Activated T-helper 1 cell treated with anti-CD3 and anti-CD28 coated beads, Interleukin-12 subunit alpha, Interleukin-12 subunit beta, Interleukin-2, Interleukin-4 antibody, amounts not matched to agents 30 ng/mL and 10 ng/mL and 1 ng/mL, durations not matched to agents 14 hours and 24 hours and 36 hours (primary cell): ENCODE data around the gene CMTM6. TPM values are rescaled to one million over a fixed set of nuclear protein-coding genes. Genes with fewer than 3 reads are reported as not detected.

Experiments used
- DNase-seq: peaks from one replicate; pipeline ENCODE4 v3.0.0; 2021; ENCODE audit warnings: low spot score
- H3K27ac Mint-ChIP-seq: one replicate; pipeline ENCODE4 v1.8.0; 2021; ENCODE audit warnings: mild to moderate bottlenecking, mixed read lengths
- H3K27me3 Mint-ChIP-seq: one replicate; pipeline ENCODE4 v1.8.0; 2022; ENCODE audit warnings: mild to moderate bottlenecking, moderate library complexity, mixed read lengths; ENCODE audit not compliant: insufficient read depth
- H3K36me3 Mint-ChIP-seq: one replicate; pipeline ENCODE4 v1.8.0; 2021; ENCODE audit warnings: low read depth, mixed read lengths
- H3K4me1 Mint-ChIP-seq: one replicate; pipeline ENCODE4 v1.8.0; 2021; ENCODE audit warnings: low read depth, mixed read lengths
- H3K4me3 Mint-ChIP-seq: one replicate; pipeline ENCODE4 v1.8.0; 2021; ENCODE audit warnings: mild to moderate bottlenecking, moderate library complexity, mixed read lengths
- H3K9me3 Mint-ChIP-seq: one replicate; pipeline ENCODE4 v1.8.0; 2021; ENCODE audit warnings: mixed read lengths
- intact Hi-C: fragments of 100-400 bp; cut with micrococcal nuclease; formaldehyde crosslinking; loops from one replicate; pipeline ENCODE4 v1.15.1; 2024
- total RNA-seq: library from RNA; stranded (reverse); gene quantifications from 2 replicates; pipeline ENCODE4 v1.2.3, GENCODE V29; 2022

CMTM6 gene
- total RNA-seq, 1 donor from 2014 or later: 94.2 TPM

DNA sequence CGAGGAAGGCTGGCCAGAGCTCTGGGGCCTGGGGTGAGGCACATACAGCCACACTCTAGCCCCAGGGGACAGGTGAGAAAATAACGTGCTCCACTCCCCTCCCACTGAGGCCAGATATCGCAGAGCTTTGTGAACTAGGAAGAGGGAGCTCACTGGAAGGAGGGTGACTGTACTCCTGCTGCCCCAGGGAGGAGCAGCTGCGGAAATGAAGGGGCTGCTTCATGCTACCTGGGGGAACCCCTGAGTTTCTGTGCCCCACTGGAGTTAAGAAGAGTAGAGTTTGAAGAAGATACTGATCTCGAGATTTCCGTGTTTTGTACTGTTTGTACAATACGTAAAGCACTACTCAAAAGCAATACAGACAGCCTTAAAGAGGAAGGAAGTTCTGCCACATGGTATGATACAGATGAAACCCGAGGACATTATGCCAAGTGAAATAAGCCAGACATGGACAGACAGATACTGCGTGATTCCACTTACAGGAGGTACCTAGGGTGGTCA, 44.6 kb downstream of the CMTM6 start:
- intact Hi-C loops: loop anchor here (2.0 kb wide), 1 partner anchor 155 kb away; no protein-coding TSS in a partner anchor
- no peaks in the 10 kb centered on the region for H3K27me3 Mint-ChIP-seq
- H3K36me3 Mint-ChIP-seq: peaks cover 21% of the 10 kb centered on the region
- peak overlapping the region; percentile 95 for H3K27ac Mint-ChIP-seq
- no peaks in the 10 kb centered on the region for H3K9me3 Mint-ChIP-seq
- DNase-seq: peak; percentile 43
- H3K4me3 Mint-ChIP-seq: peak overlapping the region; percentile 68
- peaks cover 32% of the 10 kb centered on the region for H3K4me1 Mint-ChIP-seq

DNA sequence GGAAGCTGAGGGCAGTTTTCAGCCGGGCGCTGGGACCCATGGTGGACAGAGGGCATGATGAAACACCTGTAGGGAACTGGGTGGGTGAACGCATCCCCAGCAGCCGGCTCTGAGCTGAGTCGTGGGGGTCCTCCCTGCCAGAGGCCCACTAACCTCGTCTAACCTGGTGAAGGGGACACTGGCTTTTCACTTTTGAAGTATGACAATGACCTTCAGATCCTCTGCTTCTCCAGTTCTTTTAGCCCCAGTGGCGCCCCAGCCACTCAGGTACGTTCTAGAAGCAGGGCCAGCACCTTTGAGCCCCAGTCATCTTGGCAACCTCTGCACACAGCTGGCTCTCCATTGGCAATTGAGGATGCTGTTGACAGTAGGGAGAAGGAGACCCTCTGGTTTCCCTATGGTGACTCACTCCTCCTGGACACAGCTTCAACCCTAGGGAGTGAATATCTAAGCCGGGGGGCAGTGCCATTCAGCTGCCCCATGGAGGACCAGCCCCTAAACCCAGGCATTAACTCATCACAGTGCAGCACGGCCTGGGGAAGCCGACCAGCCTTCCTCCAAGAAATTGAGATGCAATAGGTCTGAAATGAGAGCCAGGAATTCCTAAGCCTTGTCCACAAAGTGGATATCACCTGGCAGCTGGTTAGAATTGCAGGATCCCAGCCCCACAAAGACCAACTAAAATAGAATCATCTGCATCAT, 46.1 kb downstream of the CMTM6 start:
- H3K9me3 Mint-ChIP-seq: no peaks in the 10 kb centered on the region
- H3K27ac Mint-ChIP-seq: peak overlapping the region; percentile 63
- intact Hi-C loops: loop anchor here (1.0 kb wide), 1 partner anchor 13 kb away; no protein-coding TSS in a partner anchor
- no peak overlapping the region for H3K4me3 Mint-ChIP-seq
- no peak for DNase-seq
- H3K36me3 Mint-ChIP-seq: peaks cover 21% of the 10 kb centered on the region
- H3K4me1 Mint-ChIP-seq: peaks cover 32% of the 10 kb centered on the region
- H3K27me3 Mint-ChIP-seq: no peaks in the 10 kb centered on the region

DNA sequence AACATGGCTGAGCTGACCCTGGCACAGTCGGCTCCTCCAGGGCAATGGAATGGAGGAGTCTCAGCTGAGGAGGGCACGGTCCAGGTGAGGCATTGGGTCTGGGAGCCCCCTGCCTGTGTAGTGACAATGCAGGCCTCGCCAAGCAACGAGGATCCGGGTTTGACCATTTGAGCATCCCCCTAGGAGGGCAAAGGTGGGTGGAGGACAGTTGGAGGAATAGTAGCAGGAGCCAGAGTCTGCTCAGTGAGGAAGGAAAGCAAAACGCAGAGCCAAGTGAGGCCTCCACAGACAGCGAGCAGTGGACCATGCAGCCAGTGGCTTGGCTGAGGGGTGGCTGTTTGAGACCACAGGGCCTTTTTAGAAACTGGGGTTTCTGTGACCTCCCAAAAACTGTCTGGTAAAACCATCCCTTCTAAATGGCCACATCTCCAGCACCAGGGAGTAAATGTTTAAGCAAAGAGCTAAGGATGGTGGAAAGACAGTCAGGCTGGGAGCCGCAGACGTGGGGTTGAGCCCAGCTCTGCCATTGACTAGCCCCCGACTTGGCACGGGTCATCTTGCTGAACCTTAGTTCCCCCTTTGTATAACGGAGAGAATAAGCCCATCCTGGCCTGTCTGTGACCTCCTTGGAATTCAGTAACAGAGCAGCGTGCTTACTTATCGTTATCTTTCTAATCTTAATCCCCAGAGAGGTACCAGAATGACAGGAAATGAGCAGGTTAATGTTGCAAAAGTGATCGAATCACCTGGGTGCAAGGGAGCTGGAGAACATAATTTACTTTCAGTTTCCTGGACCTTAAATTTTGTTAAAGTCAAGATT, 46.8 kb downstream of the CMTM6 start:
- Mint-ChIP-seq H3K4me3 (no peak overlapping the region), H3K27me3 (no peaks in the 10 kb centered on the region), H3K27ac (peak overlapping the region; percentile 63), H3K4me1 (peaks cover 32% of the 10 kb centered on the region), H3K36me3 (peaks cover 21% of the 10 kb centered on the region), H3K9me3 (no peaks in the 10 kb centered on the region)
- no peak for DNase-seq
- intact Hi-C loops: loop anchor here (1.0 kb wide), 1 partner anchor 13 kb away; no protein-coding TSS in a partner anchor

DNA sequence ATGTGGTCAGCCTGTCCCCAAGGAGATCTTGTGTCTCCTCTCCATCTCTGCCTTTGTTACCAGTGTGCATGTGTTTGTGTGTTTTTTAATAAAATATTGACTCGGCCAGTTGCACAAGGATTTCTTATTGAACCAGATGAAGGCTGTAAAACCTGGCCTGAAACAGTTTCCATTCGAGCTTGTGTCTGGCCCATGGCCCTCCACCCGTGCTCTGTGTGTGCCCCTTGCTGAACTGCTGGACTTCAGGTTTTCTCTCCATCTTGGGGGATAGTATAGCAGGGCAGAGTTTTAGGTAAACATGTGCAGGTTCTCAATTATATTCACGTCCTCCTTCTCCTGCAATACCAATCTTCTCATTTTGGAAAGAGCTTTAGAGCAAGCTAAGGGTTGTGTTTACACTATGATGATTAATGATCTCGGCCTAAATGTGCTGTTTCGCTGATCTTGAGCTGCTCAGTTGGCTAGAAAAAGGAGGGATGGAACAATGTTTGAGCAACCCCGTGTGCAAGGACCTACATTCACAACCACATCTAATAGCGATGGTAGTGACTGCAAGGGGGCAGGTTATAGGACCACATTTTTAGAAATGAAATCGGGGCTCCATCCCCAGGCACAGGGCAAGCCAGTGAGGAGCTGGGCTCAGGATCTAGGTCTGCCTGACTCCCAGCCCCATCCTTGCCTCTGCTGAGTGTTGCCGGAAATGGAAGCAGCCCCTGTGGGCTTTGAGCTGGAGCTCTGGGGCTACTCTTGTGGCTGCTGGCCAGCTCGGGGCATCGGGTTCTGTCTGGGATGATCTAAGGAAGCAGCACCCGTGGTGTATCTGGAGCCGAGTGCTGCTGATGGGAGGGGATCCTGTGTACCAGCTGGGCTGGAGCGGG, 47.7 kb downstream of the CMTM6 start:
- intact Hi-C loops: no loop called here
- no peak for DNase-seq
- Mint-ChIP-seq H3K4me1 (peaks cover 32% of the 10 kb centered on the region), H3K27me3 (no peaks in the 10 kb centered on the region), H3K4me3 (no peak overlapping the region), H3K9me3 (no peaks in the 10 kb centered on the region), H3K36me3 (peaks cover 26% of the 10 kb centered on the region), H3K27ac (peak overlapping the region; percentile 32)

DNA sequence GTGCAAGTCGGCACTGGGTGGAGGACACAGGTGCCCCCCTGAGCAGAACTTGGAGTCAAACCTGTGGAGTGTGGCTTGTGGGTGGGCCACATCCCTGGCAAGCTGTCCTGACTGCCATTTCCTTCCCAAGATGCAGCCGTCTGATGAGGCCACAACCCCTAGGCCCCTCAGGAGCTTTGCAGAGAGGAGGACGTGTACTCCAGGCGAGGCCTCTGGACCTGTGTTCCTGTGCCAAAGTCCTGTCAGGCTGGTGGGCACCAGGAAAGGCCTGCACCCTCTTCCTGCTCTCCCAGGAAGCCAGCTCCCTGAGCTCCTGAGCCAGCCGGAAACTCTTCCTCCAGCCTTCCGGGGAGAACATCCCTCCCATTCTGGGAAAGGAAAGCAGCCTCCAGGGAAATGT, 48.5 kb downstream of the CMTM6 start:
- no peaks in the 10 kb centered on the region for H3K27me3 Mint-ChIP-seq
- peaks cover 32% of the 10 kb centered on the region for H3K4me1 Mint-ChIP-seq
- no peak overlapping the region for H3K4me3 Mint-ChIP-seq
- no peaks in the 10 kb centered on the region for H3K9me3 Mint-ChIP-seq
- H3K27ac Mint-ChIP-seq: no peak overlapping the region
- DNase-seq: no peak
- intact Hi-C loops: no loop called here
- H3K36me3 Mint-ChIP-seq: peaks cover 29% of the 10 kb centered on the region

DNA sequence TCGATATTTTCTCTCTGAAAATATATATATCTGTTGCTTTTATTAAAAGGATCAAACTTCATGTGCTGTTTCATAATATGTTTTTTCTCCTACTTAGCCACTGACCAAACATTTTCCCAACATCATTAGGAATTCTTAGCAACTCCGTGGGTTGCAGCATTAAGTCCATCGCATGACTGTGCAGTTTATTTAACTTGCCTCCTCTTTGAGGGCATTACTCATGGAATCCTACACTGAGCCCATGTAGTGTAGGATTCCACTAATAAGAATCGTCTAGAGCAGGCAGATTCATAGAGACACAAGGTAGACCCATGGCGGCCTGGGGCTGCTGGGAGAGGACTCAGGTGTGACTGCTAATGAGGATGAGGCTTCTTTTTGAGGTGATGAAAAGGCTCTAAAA, 49.3 kb downstream of the CMTM6 start:
- Mint-ChIP-seq H3K36me3 (peaks cover 31% of the 10 kb centered on the region), H3K27ac (no peak overlapping the region)

DNA sequence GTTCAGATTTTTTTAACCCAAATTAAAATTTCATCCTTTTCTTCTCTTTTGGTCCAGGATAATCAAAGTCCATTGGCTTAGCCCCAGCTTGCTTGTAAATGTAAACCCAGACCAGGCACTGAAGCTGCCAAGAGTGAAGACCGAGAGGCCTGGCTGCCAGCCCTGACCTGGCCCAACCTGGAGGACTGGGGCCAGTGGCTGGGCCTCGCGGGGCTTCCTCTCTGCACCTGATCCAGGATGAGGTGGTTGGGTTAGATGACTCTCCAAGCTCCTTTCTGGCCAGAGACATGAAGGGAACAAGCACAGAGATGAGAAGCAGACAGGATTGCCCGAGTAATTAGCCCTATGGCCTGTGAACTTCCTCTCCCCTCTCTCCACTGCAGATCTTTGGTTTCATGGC, 50.6 kb downstream of the CMTM6 start:
- no peak overlapping the region for H3K4me3 Mint-ChIP-seq
- intact Hi-C loops: no loop called here
- H3K27ac Mint-ChIP-seq: no peak overlapping the region
- peaks cover 28% of the 10 kb centered on the region for H3K4me1 Mint-ChIP-seq
- no peaks in the 10 kb centered on the region for H3K27me3 Mint-ChIP-seq
- DNase-seq: no peak
- H3K36me3 Mint-ChIP-seq: peaks cover 29% of the 10 kb centered on the region
- H3K9me3 Mint-ChIP-seq: peaks cover 2% of the 10 kb centered on the region

More for the DNA sequence above, 49.3 kb downstream of the CMTM6 start:
- Mint-ChIP-seq H3K9me3 (no peaks in the 10 kb centered on the region), H3K4me1 (peaks cover 35% of the 10 kb centered on the region), H3K27me3 (no peaks in the 10 kb centered on the region), H3K4me3 (no peak overlapping the region)
- intact Hi-C loops: no loop called here
- DNase-seq: no peak

DNA sequence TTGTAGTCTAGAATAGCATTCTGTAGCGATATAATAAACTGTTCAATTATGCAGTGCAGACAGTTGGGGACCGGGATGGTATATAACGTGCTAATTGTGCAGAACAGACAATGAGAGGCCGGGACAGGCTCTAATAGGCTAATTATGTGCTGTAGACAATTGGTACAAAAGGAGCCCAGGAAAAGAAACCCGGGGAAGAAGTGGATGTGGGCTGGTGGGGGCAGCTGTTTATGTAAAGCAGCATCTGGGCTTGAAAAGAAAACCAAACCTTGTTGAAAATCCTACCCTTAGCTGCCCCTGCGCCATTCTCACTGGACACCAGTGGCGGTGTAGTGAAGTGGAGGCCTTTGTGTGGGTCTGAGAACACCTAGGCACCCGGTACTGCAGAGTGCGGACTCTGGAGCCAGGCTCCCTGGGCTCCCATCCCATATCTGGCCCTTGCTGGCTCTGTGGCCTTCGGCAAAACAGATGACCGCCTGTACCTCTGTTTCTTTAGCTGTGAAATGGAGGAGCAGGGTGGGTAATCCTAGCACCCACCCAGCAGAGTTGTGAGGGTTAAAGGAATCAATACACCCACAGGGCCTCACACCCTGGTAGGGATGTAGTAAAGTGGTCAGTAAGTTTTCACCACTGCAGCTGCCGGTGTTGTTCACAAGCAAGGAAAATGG, 51.5 kb downstream of the CMTM6 start:
- DNase-seq: no peak
- peaks cover 3% of the 10 kb centered on the region for H3K9me3 Mint-ChIP-seq
- H3K36me3 Mint-ChIP-seq: peaks cover 37% of the 10 kb centered on the region
- no peaks in the 10 kb centered on the region for H3K27me3 Mint-ChIP-seq
- no peak overlapping the region for H3K4me3 Mint-ChIP-seq
- intact Hi-C loops: no loop called here
- H3K4me1 Mint-ChIP-seq: peaks cover 28% of the 10 kb centered on the region
- no peak overlapping the region for H3K27ac Mint-ChIP-seq

DNA sequence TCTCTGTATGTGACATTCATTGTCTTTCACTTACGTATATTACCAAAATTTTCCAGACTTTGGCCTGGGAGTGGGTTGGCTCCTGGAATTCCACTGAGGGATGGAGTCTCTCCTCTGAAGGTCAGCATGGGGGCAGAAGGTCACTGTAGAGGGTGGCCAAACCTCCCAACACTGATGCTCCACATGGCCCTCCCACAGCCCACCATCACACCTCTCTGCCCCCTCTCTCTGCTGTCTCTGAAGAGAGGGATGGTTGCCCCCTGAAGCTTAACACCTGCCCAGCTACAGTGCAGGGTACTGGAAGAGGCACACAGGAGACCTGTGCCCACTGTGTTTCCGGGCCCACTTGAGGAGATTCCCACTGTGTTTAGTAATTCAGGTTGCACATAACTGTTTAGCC, 52.2 kb downstream of the CMTM6 start:
- Mint-ChIP-seq H3K4me3 (no peak overlapping the region), H3K4me1 (peaks cover 25% of the 10 kb centered on the region), H3K36me3 (peaks cover 40% of the 10 kb centered on the region), H3K27me3 (no peaks in the 10 kb centered on the region), H3K9me3 (peaks cover 3% of the 10 kb centered on the region), H3K27ac (no peak overlapping the region)
- intact Hi-C loops: no loop called here
- DNase-seq: no peak

DNA sequence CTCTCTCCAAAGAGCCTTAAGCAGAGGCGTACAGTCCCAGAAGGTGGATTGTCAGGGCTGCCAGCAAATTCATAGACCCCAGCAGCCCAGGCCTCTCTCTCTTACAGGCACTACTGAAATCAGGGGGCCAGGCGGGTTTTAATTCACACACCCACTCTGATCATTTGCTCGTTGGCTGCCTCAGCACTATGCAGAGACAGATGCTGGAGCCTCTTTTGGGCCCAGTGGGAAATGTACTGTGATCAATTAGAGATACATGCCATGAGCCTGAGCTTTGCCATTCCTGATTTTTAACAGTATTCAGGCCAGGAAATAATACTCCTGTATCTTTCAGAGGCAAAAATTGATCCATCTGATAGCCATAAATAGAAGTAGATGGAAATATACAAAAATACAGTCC, 53.0 kb downstream of the CMTM6 start:
- H3K9me3 Mint-ChIP-seq: peaks cover 3% of the 10 kb centered on the region
- no peak overlapping the region for H3K4me3 Mint-ChIP-seq
- H3K36me3 Mint-ChIP-seq: peaks cover 40% of the 10 kb centered on the region

DNA sequence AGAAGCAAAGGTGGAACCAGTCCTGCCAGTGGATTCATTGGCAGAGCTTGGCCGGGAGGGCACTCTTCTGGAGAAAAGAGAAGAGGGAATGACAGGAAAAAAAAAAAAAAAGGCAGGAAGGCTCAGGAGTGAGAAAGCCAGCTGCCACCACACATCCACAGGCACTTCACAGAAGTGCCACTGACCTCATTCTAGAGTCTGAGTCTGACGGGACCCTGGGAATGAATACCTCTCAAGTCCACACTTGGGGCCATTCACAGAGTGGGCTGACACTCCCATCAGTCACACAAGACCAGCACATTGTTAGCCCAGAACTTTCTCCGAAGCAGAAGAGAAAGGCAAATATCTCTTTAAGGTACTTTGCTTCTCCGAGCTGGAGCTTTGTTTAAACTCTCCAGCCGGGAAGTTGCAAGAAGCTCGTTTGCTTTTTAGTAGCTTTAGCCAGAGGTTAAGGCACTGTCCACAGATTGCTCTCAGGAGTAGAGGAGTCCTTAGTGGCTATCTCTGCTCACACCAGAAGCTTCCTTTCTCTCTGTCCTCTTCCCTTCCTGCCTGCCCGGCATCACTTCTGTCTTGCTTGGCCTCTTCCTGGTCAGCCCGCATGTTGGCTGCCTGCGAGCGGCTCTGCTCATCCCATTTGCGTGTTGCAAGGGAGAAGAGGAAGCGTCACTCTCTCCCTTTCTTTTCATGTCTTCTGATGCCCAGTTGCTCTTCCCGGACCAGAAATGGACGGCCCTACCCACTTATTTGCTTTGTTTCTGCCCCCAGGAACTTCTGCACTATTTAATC, 53.8 kb downstream of the CMTM6 start:
- peaks cover 22% of the 10 kb centered on the region for H3K4me1 Mint-ChIP-seq
- intact Hi-C loops: no loop called here
- DNase-seq: no peak
- H3K9me3 Mint-ChIP-seq: peaks cover 3% of the 10 kb centered on the region
- no peaks in the 10 kb centered on the region for H3K27me3 Mint-ChIP-seq
- peaks cover 38% of the 10 kb centered on the region for H3K36me3 Mint-ChIP-seq
- H3K27ac Mint-ChIP-seq: no peak overlapping the region
- H3K4me3 Mint-ChIP-seq: no peak overlapping the region

More for the DNA sequence above, 53.0 kb downstream of the CMTM6 start:
- no peak for DNase-seq
- peaks cover 19% of the 10 kb centered on the region for H3K4me1 Mint-ChIP-seq
- intact Hi-C loops: no loop called here
- H3K27ac Mint-ChIP-seq: no peak overlapping the region
- H3K27me3 Mint-ChIP-seq: no peaks in the 10 kb centered on the region
